GM19238 (cell line): ENCODE measurements around the gene MTNR1B.

Experiments used
- DNase-seq: peaks from one replicate; pipeline ENCODE4 v3.0.0; 2011; ENCODE audit warnings: low spot score; ENCODE audit not compliant: insufficient read length

Gene MTNR1B

GRCh38 chr11:92969634-92970347 is at the start of gene MTNR1B:
TSS of gene MTNR1B (plus strand) at chr11:92969651. CDS start at chr11:92969726, 75 bp downstream.
- DNase-seq, result no peak

DNA sequence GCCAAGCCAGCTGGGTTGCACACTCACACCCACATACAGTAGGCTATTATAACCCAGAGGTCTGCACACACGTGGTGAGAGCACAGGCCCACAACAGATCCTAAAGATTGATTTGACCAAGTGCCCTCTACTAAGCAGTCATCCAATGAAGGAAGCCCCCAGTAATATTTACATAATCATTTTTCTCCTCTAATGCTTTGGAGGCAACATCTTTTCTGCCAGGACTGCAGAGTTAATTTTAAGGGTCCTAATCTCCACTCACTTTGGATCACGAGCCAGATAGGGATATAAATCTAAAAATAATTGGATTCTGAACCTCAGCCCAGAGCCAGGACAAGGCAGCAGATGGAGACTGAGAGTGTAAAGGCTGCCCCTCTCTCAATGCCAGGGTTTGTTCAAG is 49.1 kb upstream of the MTNR1B start:
- DNase-seq, result no peak

DNA sequence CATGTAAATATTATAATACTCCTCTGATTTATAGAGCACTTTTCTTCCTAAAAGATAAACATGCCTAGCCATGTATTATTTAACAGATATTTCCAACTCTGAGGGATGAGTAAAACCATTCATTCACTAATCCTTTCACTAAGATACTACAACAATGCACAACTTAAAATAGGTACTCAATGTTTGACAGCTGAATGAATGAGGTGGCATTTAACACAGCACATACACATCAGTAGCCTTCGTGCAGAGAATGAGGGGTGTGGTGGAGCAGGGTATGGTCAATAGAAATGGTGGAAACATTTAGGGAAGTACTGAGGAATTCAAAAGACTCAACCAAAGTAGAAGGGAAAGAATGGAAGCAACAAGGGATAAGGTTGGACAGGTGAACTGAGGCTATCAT is 46.7 kb upstream of the MTNR1B start:
- no peak for DNase-seq

DNA sequence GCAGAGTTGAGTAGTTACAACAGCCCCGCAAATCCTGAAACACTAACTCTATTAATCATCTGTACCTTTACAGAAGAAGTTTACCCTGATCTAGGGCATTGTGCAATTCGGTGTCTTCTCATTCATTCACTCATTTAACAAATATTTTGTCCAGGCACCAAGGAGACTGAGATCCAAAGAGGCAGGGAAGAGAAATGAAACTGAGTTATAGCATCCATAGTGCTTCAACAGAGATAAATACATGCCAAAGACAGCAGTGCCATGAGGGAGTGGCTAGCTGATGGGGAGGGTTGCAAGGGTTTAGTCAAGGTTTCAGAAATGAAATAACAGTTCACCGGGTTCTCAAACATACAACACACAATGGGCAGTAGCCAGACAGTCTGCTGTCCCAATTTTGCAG is 40.2 kb upstream of the MTNR1B start:
- no peak for DNase-seq

GRCh38 chr11:92929653-92930052 is 39.8 kb upstream of the MTNR1B start:
- DNase-seq, result no peak

GRCh38 chr11:92931746-92932422 is 37.6 kb upstream of the MTNR1B start:
- no peak for DNase-seq

GRCh38 chr11:92939305-92939704 is 30.1 kb upstream of the MTNR1B start:
- no peak for DNase-seq

- peak; percentile 23 for DNase-seq
Measured at GRCh38 chr11:92941676-92942571, 27.5 kb upstream of the MTNR1B start.

DNA sequence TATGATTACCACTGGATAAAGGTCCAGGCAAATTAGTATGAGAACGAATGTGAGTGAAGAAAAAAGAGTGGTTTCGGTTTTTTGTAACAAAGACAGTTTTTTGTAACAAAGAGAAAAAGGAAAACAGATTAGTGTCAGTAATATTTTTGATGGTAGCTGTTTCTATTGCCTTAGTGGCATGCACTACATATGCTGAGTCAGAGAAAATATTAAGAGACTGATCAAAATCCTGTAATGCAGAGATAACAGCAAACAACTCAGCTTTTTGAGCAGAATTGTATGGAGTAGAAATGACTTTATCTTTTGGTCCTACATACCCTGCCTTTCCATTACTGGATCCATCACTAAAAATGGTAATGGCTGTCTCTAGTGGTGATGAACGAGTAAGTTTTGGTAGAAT is 22.7 kb upstream of the MTNR1B start:
- no peak for DNase-seq

DNA sequence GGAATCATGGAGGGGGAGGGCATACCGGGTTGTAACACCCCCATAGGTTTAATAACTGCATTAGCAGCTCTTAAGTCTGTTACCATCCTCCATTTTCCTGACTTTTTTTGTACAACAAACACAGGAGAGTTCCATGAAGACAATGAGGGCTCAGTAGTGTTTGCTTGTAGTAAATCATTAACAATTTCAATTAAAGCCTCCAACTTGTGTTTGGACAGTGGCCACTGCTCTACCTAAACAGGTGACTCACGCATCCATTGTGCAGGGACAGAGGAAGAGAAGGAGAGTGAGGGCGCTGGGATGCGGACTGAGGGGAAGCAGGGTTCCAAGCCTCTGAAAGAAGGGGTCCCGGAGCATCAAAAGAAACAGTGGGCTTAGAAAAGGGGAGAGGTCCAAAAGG is 21.3 kb upstream of the MTNR1B start:
- no peak for DNase-seq

- DNase-seq, result no peak
Measured at GRCh38 chr11:92954003-92954402, 15.4 kb upstream of the MTNR1B start.

DNA sequence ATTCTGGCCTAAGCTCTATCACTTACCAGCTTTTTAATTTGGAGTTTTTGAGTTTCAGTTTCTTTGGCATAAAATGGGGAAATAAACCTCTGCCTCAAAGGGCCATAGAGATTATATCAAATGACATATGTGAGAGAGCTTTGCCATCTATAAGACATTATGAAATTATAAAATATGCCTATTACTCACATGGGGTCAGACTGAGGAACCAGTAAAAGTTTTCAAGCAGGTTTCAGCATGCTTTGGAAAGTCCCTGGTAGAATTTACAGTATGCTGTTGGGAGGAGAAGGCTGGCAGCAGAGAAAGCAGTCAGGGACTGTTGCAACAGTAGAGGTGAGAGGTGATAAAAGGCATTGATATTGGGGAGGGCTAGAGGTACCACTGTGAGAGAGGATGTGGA is 13.6 kb upstream of the MTNR1B start:
- DNase-seq, result no peak

DNA sequence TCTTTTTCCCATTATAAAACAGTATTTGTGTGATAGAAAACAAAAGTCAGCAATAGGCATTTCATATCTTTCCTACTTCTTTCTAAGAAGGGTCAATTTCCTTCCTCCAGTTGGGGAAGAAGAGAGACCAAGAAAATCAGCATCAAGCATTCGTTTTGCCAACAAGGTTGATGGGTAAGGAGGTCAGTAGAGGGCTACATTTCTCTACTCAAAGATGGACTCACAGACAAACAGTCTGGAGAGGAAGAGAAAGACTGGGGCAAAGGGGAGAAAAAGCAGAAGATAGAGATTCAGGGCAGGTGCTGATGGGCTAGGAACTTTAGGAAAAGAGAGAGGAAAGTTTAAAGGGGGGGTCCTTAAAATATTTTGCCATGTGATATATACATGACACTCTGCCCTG is 8.6 kb upstream of the MTNR1B start:
- DNase-seq, result no peak

DNA sequence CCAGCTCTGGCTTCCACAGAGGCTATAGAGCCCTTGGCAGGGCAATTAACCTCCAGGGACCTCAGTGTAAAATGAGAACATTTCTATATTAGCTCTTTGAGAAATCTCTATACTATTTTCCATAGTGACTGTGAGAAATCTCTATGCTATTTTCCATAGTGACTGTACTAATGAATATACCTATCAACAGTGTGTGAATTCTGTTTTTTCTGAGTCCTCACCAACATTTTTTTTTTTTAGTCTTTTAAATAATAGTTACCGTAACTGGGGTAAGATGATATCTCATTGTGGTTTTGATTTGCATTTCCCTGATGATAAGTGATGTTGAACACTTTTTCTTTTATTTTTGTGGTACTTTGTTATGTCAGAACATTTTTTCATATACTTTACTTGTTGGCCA is 7.0 kb upstream of the MTNR1B start:
- no peak for DNase-seq

DNA sequence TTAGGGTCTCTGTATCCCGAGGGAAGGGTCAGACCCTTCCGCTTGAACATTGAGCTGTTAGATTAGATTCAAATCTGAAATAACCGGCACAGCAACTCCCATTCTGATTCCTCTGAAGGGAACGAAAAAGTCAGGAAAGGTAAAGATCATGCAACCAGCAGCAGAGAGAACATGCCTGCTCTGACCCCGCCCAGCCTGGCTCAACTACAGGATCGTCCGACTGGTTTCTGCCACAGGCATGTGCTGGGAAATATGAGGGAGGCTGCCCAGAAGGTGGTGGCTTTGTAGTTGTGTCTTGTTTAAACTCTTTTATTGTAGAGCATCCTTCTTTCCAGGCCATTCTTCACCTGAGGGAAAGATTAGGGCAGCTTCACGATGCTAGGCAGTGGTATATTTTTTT is 5.0 kb upstream of the MTNR1B start:
- DNase-seq, result no peak

DNA sequence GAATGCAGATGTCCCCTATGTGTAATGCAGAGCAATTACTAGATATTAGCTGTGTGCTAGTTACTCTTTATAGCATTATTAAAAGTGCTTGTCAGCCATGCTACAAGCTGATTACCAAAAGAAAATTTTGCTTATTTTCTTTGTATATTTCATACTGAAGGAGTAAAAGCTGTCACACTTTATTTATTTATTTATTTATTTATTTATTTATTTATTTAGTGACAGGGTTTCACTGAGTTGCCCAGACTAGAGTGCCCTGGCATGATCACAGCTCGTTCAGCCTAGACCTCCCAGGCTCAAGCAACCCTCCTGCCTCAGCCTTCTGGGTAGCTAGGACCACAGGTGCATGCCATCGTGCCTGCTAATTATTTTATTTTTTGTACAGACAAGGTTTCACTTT is 4.3 kb upstream of the MTNR1B start:
- DNase-seq, result no peak

- no peak for DNase-seq
Measured at GRCh38 chr11:92967178-92967577, 2.3 kb upstream of the MTNR1B start.

- no peak for DNase-seq
Measured at GRCh38 chr11:92967867-92968266, 1.6 kb upstream of the MTNR1B start.

DNA sequence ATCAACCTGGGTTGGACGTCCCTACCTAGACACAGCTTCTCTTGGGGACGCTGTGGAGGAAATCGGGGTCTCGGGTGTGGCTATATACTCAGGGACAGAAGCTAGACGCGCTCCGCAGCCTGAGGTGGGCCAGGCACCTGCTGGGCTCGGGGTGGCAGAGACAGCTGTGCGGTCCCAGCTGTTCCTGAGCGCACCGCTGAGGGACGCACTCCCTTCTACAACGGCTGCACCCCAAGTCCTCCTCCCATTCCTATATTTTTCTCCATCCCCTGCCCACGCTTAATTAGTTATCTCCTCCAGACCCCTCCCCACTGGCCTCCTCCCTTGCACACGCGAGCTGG is 188 bp upstream of the MTNR1B start:
- no peak for DNase-seq

GRCh38 chr11:92972248-92972647 is 2.8 kb downstream of the MTNR1B start:
- DNase-seq, result no peak

- no peak for DNase-seq
Measured at GRCh38 chr11:92975285-92975684, 5.8 kb downstream of the MTNR1B start.

DNA sequence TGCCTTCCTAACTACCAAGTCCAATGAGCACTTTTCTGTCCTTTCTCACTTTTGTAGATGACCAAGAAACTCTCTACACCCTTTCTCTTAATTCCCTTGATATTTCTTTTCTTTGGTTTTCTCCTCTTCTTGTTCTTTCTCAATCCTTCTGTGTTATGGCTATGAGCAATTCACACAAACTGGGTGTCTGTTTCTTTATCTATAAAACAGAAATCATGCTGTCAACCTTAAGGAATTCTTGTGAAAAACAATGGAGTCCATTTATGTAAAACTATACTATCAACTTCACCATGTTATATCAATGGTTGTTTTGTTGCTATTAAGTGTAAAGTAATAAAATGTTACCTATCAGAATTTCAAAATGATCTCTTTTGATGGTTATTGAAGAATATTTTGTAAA is 7.2 kb downstream of the MTNR1B start:
- DNase-seq, result no peak
